HG03159 (cell line): ENCODE data around the gene A2M.

Source experiments
- ATAC-seq: cut with Tn5 transposase; IDR thresholded peaks from one replicate; pipeline ENCODE4 v1.9.1; 2021; ENCODE audit warnings: mild to moderate bottlenecking, moderate library complexity; ENCODE audit not compliant: unreplicated experiment

A2M gene

GRCh38 chr12:9074484-9075137 is 41.1 kb downstream of the A2M start:
- no peak for ATAC-seq

- ATAC-seq: no peak
Measured at GRCh38 chr12:9073076-9073475, 42.6 kb downstream of the A2M start.

GRCh38 chr12:9072481-9073038 is 43.2 kb downstream of the A2M start:
- ATAC-seq: no peak

GRCh38 chr12:9071969-9072368 is 43.8 kb downstream of the A2M start:
- ATAC-seq: no peak

- no peak for ATAC-seq
Measured at GRCh38 chr12:9071518-9071917, 44.2 kb downstream of the A2M start.

GRCh38 chr12:9070351-9070750 is 45.4 kb downstream of the A2M start:
- no peak for ATAC-seq

GRCh38 chr12:9068600-9068999 is 47.1 kb downstream of the A2M start:
- no peak for ATAC-seq

- no peak for ATAC-seq
Measured at GRCh38 chr12:9068086-9068485, 47.6 kb downstream of the A2M start.

- ATAC-seq: no peak
Measured at GRCh38 chr12:9066755-9067423, 48.8 kb downstream of the A2M start.

GRCh38 chr12:9066183-9066623 is 49.5 kb downstream of the A2M start:
- no peak for ATAC-seq

- no peak for ATAC-seq
Measured at GRCh38 chr12:9065607-9065856, 50.2 kb downstream of the A2M start.

GRCh38 chr12:9064815-9065606 is 50.7 kb downstream of the A2M start:
- ATAC-seq: peak; percentile 8

GRCh38 chr12:9064201-9064814 is 51.4 kb downstream of the A2M start:
- ATAC-seq: peak; percentile 79

GRCh38 chr12:9052610-9053009 is 63.1 kb downstream of the A2M start:
- no peak for ATAC-seq

GRCh38 chr12:9051158-9051550 is 64.6 kb downstream of the A2M start:
- ATAC-seq: no peak

GRCh38 chr12:9050521-9051157 is 65.1 kb downstream of the A2M start:
- ATAC-seq: no peak

GRCh38 chr12:9049520-9050133 is 66.1 kb downstream of the A2M start:
- no peak for ATAC-seq

GRCh38 chr12:9048930-9049329 is 66.8 kb downstream of the A2M start:
- no peak for ATAC-seq

GRCh38 chr12:9047105-9047504 is 68.6 kb downstream of the A2M start:
- ATAC-seq: no peak

- no peak for ATAC-seq
Measured at GRCh38 chr12:9043766-9044165, 72.0 kb downstream of the A2M start.

GRCh38 chr12:9041321-9041720 is 74.4 kb downstream of the A2M start:
- ATAC-seq: no peak
